ENCODE results near the gene MYLK.

GRCh38 chr3:123722021-123722420 is 162.1 kb downstream of the MYLK start:
- no peak for TF ChIP-seq POLR2AphosphoS5 (IDR thresholded peaks at IDR 0.05; ENCODE audit: borderline replicate concordance, low read depth, low read length)
- TF ChIP-seq FOXP2 (optimal IDR thresholded peaks at IDR 0.05; ENCODE audit: control extremely low read depth, extremely low read length, insufficient read depth), result no peak
- TF ChIP-seq EZH2 (IDR thresholded peaks at IDR 0.05), result no peak

All from SK-N-MC (cell line).